Measurements from ENCODE around the gene TOP3B.

The TOP3B gene

DNA sequence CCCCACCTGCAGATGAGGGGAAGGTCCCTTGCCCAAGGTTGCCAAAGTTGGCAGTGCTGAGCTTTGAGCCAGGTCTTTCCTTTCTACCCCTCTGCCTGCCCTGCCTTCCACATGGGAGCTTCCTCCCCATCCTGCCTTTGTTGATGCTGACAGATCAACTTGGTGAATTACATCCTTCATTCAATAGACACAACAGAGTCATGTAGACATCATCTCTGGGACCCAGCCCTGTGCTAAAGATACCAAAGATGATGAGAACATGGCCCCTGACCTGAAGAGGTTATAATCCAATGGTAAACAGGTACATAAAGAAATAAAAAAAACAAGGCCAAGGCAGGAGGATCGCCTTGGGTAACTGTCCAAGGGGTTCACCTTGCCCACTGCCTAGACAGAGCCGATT lies 72.7 kb downstream of the TOP3B start:
- Histone ChIP-seq H3K36me3 (no peaks in the 10 kb centered on the region), H3K27me3 (no peaks in the 10 kb centered on the region), H3K4me3 (no peak overlapping the region), H3K9me3 (no peaks in the 10 kb centered on the region), H3K4me1 (no peaks in the 10 kb centered on the region), H3K27ac (no peak overlapping the region)
- TF ChIP-seq, protein P1, sequence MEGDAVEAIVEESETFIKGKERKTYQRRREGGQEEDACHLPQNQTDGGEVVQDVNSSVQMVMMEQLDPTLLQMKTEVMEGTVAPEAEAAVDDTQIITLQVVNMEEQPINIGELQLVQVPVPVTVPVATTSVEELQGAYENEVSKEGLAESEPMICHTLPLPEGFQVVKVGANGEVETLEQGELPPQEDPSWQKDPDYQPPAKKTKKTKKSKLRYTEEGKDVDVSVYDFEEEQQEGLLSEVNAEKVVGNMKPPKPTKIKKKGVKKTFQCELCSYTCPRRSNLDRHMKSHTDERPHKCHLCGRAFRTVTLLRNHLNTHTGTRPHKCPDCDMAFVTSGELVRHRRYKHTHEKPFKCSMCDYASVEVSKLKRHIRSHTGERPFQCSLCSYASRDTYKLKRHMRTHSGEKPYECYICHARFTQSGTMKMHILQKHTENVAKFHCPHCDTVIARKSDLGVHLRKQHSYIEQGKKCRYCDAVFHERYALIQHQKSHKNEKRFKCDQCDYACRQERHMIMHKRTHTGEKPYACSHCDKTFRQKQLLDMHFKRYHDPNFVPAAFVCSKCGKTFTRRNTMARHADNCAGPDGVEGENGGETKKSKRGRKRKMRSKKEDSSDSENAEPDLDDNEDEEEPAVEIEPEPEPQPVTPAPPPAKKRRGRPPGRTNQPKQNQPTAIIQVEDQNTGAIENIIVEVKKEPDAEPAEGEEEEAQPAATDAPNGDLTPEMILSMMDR (IDR thresholded peaks at IDR 0.05): no peak
- intact Hi-C loops (cut with DNase I; ENCODE audit: low total_unique reads): no loop called here
- DNase-seq: no peak

GRCh38 chr22:21907638-21908522 lies 74.7 kb downstream of the TOP3B start:
- Histone ChIP-seq H3K27ac (no peak overlapping the region), H3K4me3 (no peak overlapping the region), H3K9me3 (no peaks in the 10 kb centered on the region), H3K36me3 (peaks cover 0 to 10% (median 0%) of the 10 kb centered on the region in 3 donors), H3K4me1 (no peaks in the 10 kb centered on the region), H3K27me3 (no peaks in the 10 kb centered on the region)
- intact Hi-C loops (cut with DNase I; ENCODE audit: low total_unique reads): no loop called here
- TF ChIP-seq, protein P1 (IDR thresholded peaks at IDR 0.05): no peak
- DNase-seq: no peak

Measured in tibial artery (tissue), 4 donors.